Muscle of leg (tissue), 11 donors: ENCODE data around the gene RBL2. TPM values are rescaled to one million over a fixed set of nuclear protein-coding genes. Genes with fewer than 3 reads are reported as not detected.
A peak's percentile ranks its signal among the peaks of the same experiment; 100 is the strongest.

Experiments
- DNase-seq: peaks from one replicate; pipeline ENCODE4 v3.0.0; 2013
- H3K27ac ChIP-seq: one replicate; pipeline ENCODE4 v1.5.1; 2013; ENCODE audit warnings: mild to moderate bottlenecking, low read length, control low read depth
- H3K27me3 ChIP-seq: one replicate; pipeline ENCODE4 v1.6.1; 2013; ENCODE audit warnings: low read length; ENCODE audit not compliant: control insufficient read depth, insufficient read depth
- H3K36me3 ChIP-seq: one replicate; pipeline ENCODE4 v1.6.1; 2013; ENCODE audit warnings: low read length; ENCODE audit not compliant: control insufficient read depth, insufficient read depth
- H3K4me1 ChIP-seq: one replicate; pipeline ENCODE4 v1.6.1; 2013; ENCODE audit warnings: low read length; ENCODE audit not compliant: control insufficient read depth, insufficient read depth
- H3K4me3 ChIP-seq: one replicate; pipeline ENCODE4 v1.5.1; 2013; ENCODE audit warnings: low read length, control low read depth
- H3K9me3 ChIP-seq: replicated peaks from 2 replicates; pipeline ENCODE4 v1.6.1; 2013; ENCODE audit warnings: low read depth, low read length; ENCODE audit not compliant: control insufficient read depth
- WGBS: methylation state at CpG from one replicate; pipeline ENCODE4 v1.1.5; 2013; ENCODE audit warnings: missing lambda C conversion rate; ENCODE audit not compliant: insufficient coverage; 5-methylcytosine and 5-hydroxymethylcytosine counted together
- polyA plus RNA-seq, 8 donors: library from polyadenylated mRNA; unstranded; fragments of 120-200 nt; gene quantifications; one replicate each; pipeline versions ENCODE4 v1.2.1 to v1.2.3, GENCODE V29; 2013; ENCODE audit warnings: inconsistent platforms in 1 of 8, low replicate concordance in 1 of 8; ENCODE audit not compliant: insufficient read length in 8 of 8, insufficient read depth in 1 of 8
- total RNA-seq: library from RNA; stranded (reverse); fragments of 120-200 nt; gene quantifications from one replicate; pipeline ENCODE4 v1.2.4, GENCODE V29; 2013

RBL2 gene
- total and polyA plus RNA-seq, 9 donors = 33.5 to 54.1 (median 39.6) TPM

GRCh38 chr16:53480394-53480793, 46.1 kb downstream of the RBL2 start:
- H3K4me1 ChIP-seq = no peaks in the 10 kb centered on the region
- H3K27ac ChIP-seq = no peak overlapping the region
- no CpG with 5 or more reads among the region's 1 CpG for WGBS
- H3K27me3 ChIP-seq = no peaks in the 10 kb centered on the region
- no peaks in the 10 kb centered on the region for H3K9me3 ChIP-seq
- H3K4me3 ChIP-seq = no peak overlapping the region
- H3K36me3 ChIP-seq = peaks cover 42% of the 10 kb centered on the region
- no peak for DNase-seq

GRCh38 chr16:53482123-53482522, 47.9 kb downstream of the RBL2 start:
- Histone ChIP-seq H3K36me3 (peaks cover 49% of the 10 kb centered on the region), H3K27me3 (no peaks in the 10 kb centered on the region), H3K27ac (no peak overlapping the region), H3K4me3 (no peak overlapping the region), H3K4me1 (no peaks in the 10 kb centered on the region), H3K9me3 (no peaks in the 10 kb centered on the region)
- 94% methylated on average over 2 of the region's 2 CpGs for WGBS
- DNase-seq = no peak

DNA sequence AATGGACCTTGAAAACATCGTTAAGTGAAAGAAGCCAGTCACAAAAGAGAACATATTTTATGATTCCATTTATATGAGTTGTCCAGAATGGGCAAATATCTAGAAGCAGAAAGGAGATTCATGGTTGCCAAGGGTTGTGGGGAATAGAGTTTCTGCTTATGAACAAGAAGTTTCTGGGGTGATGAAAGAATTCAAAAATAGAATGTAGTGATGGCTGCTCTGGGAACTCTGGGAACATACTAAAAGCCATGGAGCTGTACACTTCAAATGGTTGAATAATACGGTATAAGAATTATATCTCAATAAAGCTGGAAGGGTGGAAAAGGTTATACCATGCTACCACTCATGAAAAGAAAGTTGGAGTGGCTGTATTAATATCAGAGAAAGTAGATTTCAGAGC, 50.3 kb downstream of the RBL2 start:
- Histone ChIP-seq H3K4me3 (no peak overlapping the region), H3K4me1 (no peaks in the 10 kb centered on the region), H3K27me3 (no peaks in the 10 kb centered on the region), H3K27ac (no peak overlapping the region), H3K9me3 (no peaks in the 10 kb centered on the region), H3K36me3 (peaks cover 42% of the 10 kb centered on the region)
- DNase-seq = no peak
- no CpG with 5 or more reads among the region's 2 CpGs for WGBS

GRCh38 chr16:53486230-53486629, 52.0 kb downstream of the RBL2 start:
- Histone ChIP-seq H3K36me3 (peaks cover 34% of the 10 kb centered on the region), H3K9me3 (no peaks in the 10 kb centered on the region), H3K4me1 (no peaks in the 10 kb centered on the region), H3K27ac (no peak overlapping the region), H3K4me3 (no peak overlapping the region), H3K27me3 (no peaks in the 10 kb centered on the region)
- no peak for DNase-seq

DNA sequence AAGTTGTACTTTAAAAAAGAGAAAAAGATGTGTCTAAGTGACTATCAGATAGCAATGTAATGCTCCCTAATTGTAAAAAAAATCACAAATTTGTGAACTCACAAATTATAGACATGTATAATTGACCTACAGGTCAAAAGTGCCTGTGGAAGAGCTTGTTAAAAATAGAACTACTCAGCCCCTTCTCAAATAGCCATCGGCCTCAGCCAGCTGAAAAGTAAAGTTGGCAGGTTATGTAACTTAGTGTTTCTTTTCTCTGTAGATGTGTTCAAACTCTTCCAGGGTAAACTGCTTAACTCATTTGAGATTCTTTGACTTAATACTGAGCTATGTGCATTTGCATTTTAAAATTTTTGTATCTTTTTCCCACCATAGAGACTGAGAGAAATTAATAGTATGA, 55.5 kb downstream of the RBL2 start:
- Histone ChIP-seq H3K27me3 (no peaks in the 10 kb centered on the region), H3K4me1 (no peaks in the 10 kb centered on the region), H3K9me3 (no peaks in the 10 kb centered on the region), H3K36me3 (peaks cover 38% of the 10 kb centered on the region), H3K4me3 (no peak overlapping the region), H3K27ac (no peak overlapping the region)
- DNase-seq = peak; percentile 57
- WGBS = no CpG with 5 or more reads among the region's 1 CpG

- WGBS = no CpG with 5 or more reads among the region's 1 CpG
- H3K36me3 ChIP-seq = peaks cover 53% of the 10 kb centered on the region
- no peaks in the 10 kb centered on the region for H3K4me1 ChIP-seq
Measured at GRCh38 chr16:53492503-53492902, 58.2 kb downstream of the RBL2 start.

GRCh38 chr16:53494636-53495035, 60.4 kb downstream of the RBL2 start:
- peaks cover 56% of the 10 kb centered on the region for H3K36me3 ChIP-seq
- H3K27ac ChIP-seq = no peak overlapping the region
- no peaks in the 10 kb centered on the region for H3K9me3 ChIP-seq
- 88% methylated on average over 3 of the region's 6 CpGs for WGBS
- H3K4me1 ChIP-seq = no peaks in the 10 kb centered on the region
- no peak overlapping the region for H3K4me3 ChIP-seq
- H3K27me3 ChIP-seq = no peaks in the 10 kb centered on the region
- no peak for DNase-seq

More at GRCh38 chr16:53492503-53492902, 58.2 kb downstream of the RBL2 start:
- Histone ChIP-seq H3K27me3 (no peaks in the 10 kb centered on the region), H3K9me3 (no peaks in the 10 kb centered on the region), H3K27ac (no peak overlapping the region), H3K4me3 (no peak overlapping the region)
- DNase-seq = peak; percentile 69

DNA sequence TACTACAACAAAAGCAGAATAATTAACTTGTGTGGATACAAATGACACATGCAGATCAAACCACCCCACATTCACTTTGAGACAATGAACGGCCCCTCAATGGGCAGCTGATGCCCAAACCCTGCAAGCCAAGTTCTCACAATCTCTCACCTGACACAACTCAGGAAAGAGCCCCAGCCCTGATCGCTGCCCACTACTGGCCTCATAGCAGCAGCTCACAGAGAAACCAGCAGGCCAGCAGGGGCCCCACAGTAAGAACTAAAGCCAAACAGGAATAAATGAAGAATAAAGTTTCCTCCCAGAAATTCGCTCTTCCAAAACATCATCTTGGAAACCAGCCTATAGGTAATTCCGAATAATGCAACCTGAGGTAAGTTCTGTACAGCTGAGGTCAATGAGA, 61.1 kb downstream of the RBL2 start:
- peaks cover 56% of the 10 kb centered on the region for H3K36me3 ChIP-seq
- WGBS = 100% methylated on average over 1 of the region's 4 CpGs
- no peaks in the 10 kb centered on the region for H3K27me3 ChIP-seq
- no peaks in the 10 kb centered on the region for H3K4me1 ChIP-seq
- no peaks in the 10 kb centered on the region for H3K9me3 ChIP-seq
- DNase-seq = no peak
- H3K4me3 ChIP-seq = no peak overlapping the region
- no peak overlapping the region for H3K27ac ChIP-seq

GRCh38 chr16:53498984-53499383, 64.7 kb downstream of the RBL2 start:
- 100% methylated on average over 1 of the region's 4 CpGs for WGBS
- no peak for DNase-seq
- Histone ChIP-seq H3K4me3 (no peak overlapping the region), H3K27ac (no peak overlapping the region), H3K36me3 (peaks cover 37% of the 10 kb centered on the region), H3K9me3 (no peaks in the 10 kb centered on the region), H3K27me3 (no peaks in the 10 kb centered on the region), H3K4me1 (peaks cover 13% of the 10 kb centered on the region)

DNA sequence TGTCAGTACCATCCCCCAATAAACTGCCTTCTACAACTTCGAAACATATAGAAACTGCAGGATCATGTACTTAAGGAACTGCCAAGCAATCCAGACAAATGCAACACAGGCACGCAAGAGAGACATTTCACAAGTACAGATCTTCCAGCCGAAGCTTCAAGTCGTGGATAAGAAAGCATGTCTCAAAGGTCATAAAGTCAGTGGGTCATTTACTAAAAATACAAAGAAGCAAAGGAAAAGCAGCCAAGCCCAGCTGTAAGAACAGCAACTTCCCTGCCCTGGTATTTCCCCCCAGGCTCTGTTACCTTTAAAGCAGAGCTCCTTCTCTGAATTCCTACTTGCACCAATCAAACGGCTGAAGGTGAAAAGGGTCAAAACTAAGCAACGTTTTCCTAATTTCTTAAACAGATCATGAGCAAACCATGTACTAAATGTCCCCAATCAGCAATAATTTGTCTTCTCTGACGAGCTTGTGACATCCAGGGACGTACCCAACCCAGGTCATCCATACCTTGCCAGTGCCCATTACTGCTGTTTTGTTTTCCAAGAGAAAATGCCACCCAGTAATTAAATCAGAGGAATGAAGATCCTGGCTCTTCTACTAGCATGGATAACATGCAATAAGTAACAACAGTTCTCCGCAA, 67.1 kb downstream of the RBL2 start:
- Histone ChIP-seq H3K36me3 (peaks cover 19% of the 10 kb centered on the region), H3K4me1 (peaks cover 25% of the 10 kb centered on the region), H3K27ac (no peak overlapping the region), H3K9me3 (no peaks in the 10 kb centered on the region), H3K4me3 (no peak overlapping the region), H3K27me3 (no peaks in the 10 kb centered on the region)
- no peak for DNase-seq
- 27% methylated on average over 4 of the region's 9 CpGs for WGBS
